ENCODE measurements around the gene INPP4A.

INPP4A gene

DNA sequence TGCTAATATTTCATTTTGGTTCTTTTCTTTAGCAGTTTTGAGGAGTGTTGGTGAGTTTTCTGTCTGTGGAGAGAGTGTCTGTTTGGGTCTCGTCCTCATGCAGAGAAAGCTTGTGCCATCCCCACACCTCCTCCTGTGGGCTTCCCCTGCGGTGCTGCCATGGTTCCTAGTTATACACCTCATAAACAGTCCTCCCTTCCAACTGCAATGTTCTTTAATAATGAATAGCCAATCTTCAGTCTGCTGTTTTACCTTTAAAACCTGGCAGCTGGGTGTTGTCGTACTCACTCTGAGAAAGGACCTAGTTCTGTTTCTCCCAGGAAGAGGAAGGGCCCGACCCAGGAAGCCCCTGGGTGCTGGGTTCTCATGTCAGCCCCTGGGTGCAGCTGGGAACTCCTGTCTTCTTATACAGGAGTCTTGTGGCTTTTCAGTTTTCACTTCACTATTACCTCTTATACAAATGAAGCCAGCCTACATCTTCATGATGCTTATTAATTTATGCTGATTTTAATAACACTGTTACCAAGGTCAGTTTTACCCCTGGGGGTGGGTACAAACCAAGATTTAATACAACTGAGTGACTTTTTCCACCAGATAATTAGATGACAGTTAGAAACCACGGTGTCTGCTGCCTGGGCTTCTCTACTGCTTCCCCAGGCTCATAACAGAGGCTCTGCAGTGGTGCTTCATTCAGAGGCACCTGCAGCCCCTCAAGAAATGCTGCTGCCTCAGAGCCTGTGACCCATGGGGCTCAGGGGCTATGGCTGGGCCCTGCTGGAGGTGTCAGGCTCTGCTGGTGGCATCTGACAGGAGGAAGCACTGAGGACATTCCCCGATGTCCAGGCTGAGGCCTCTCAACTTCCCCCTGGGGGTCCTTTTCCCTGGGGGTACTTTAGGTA is 104.5 kb downstream of the INPP4A start:
- DNase-seq = no peak

- no peak for DNase-seq
These were observed 105.5 kb downstream of the INPP4A start for GRCh38 chr2:98550165-98550564.

GRCh38 chr2:98551316-98551715 is 106.7 kb downstream of the INPP4A start:
- no peak for DNase-seq

DNA sequence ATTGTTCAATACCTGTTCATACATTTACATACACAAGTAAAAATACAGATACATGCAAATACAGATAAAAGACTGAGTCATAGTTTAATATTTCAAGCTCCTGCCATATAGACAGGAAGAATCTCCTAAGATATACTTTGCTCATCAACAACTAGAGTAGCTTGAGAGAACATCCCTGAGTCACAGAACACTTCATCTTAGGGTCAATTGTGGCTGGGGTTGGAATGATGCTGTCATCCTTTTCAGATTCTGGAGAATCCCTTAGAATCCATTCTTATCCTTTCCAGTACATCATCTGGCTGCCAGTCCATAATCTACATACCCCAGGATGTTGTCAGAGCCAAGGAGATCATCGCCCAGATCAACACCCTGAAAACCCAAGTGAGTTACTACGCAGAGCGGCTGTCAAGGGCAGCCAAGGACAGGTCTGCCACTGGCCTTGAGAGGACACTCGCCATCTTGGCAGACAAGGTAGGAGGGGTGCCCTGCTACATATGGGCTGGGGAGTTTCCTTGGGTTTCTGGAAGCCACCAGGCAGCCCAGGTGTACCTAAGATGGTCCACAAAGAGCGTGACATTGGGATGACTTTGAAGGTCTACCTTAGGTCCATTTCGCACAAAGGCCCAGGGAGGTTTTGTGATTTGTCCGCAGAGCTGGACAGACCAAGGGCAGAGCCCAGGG is 108.0 kb downstream of the INPP4A start:
- DNase-seq = peak; percentile 78

DNA sequence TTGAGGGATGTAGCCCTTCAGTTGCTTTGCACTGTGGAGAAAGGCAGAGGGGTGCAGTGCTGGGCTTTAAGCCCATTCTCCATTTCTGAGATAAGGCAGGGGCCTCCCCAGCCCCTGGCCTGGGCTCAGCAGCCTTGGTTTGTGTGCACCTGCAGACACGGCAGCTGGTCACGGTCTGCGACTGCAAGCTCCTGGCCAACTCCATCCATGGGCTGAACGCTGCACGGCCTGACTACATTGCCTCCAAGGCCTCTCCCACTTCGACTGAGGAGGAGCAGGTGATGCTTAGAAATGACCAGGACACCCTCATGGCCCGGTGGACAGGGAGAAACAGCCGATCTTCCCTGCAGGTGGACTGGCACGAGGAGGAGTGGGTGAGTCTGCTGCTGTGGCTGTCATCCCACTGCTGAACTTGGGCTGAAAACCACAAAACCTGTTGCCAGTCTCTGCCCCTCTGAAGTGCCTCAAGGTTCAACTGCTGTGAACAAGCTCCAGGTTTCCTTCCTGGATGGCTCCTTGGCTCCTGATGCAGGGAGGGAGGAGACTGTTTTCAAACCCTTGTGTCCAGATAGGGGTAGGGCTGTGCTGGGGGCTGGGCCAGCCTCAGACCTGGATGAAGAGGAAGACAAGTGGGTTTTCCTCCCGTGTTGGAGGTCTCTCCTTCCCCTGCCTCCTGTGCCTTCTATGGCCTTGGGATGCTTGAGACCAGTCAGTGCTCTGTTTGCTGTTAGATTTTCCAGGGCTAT is 109.6 kb downstream of the INPP4A start:
- DNase-seq = no peak

GRCh38 chr2:98555696-98556095 is 111.0 kb downstream of the INPP4A start:
- DNase-seq = no peak

- no peak for DNase-seq
These were observed 111.8 kb downstream of the INPP4A start for GRCh38 chr2:98556344-98557033.

- DNase-seq = no peak
These were observed 114.3 kb downstream of the INPP4A start for GRCh38 chr2:98558852-98559530.

- no peak for DNase-seq
These were observed 114.9 kb downstream of the INPP4A start for GRCh38 chr2:98559581-98559980.

DNA sequence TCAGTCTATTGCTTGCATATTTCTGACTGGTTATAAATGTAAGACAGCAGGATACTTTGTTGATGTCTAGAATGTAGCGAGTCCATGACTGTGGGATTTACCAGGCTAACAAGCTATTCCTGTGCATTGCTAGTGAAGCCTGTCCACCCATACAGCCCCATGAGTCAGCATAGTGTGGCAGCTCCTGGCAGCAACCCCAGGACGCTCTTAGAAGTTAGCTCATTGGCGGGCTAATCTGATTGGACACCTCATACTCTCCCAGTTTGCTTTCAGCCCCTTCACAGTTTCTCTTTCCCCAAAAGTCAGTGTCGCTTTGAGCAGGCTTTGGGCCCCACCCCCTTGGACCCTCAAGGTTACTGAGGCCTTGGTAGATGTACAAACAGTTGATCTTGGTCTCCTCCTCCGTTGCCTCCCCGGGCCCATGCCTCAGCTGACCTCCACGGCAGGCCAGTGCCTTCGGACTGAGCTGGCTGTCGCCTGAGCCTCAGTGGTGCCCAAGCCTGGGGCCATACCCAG is 115.7 kb downstream of the INPP4A start:
- DNase-seq = peak; percentile 82

DNA sequence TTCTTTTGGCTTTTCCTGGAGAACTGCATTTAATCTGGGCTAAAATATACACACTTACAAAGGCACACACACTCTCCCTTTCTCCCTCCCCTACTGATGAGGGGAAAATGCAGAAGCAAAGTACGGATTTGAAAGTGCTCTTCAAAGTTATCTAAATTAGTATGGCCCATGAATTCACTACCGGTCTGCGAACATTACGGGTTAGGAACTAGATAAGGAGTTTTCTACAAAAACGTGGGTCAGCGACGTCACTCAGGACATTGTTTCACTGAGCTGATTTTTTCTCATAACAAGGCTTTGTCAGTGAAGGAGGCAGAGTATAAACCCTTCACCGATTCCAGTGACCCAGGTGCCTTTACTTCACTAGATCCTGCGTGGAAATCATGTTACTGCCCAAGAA is 116.4 kb downstream of the INPP4A start:
- no peak for DNase-seq

DNA sequence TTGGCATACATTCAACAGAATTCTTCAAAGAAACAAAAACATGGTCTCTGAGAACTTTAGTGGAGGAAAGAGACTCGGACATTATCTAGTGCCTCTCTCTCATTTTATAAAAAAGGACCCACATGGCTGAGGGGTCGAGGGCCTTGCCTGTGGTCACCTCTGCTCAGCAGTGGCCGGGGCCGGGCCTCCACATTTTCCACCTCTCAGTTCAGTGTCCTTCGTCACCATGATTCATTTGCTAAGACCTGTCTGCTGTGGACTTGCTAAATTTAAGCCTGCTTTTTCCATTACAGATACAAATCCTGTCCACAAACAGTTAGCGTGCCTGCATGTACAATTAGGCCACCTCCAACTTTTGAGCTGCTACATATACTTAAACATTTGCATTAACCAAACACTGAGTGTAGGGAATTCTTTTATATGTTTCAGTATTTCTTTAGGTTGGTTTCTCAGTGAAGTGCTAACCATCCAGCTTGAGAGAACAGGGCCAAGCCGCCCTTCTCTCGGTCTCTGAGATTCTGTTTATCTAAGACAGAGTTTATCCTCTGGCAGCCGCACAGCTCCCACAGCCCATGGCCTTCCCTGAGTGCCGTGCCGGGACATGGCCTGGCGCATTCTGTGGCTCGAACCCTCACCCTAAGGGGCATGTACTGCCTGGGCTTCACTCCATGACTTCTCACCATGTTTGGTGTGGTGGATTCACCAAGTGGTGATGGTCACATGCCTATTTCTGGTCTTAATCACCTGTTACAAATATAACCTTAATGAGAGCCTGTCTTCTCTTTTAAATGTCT is 117.4 kb downstream of the INPP4A start:
- no peak for DNase-seq

- DNase-seq = no peak
These were observed 118.7 kb downstream of the INPP4A start for GRCh38 chr2:98563394-98563793.

- DNase-seq = no peak
These were observed 120.0 kb downstream of the INPP4A start for GRCh38 chr2:98564541-98565132.

- no peak for DNase-seq
These were observed 120.7 kb downstream of the INPP4A start for GRCh38 chr2:98565286-98565860.

GRCh38 chr2:98565941-98566340 is 121.3 kb downstream of the INPP4A start:
- DNase-seq = no peak

- peak; percentile 55 for DNase-seq
These were observed 123.7 kb downstream of the INPP4A start for GRCh38 chr2:98568161-98568956.

DNA sequence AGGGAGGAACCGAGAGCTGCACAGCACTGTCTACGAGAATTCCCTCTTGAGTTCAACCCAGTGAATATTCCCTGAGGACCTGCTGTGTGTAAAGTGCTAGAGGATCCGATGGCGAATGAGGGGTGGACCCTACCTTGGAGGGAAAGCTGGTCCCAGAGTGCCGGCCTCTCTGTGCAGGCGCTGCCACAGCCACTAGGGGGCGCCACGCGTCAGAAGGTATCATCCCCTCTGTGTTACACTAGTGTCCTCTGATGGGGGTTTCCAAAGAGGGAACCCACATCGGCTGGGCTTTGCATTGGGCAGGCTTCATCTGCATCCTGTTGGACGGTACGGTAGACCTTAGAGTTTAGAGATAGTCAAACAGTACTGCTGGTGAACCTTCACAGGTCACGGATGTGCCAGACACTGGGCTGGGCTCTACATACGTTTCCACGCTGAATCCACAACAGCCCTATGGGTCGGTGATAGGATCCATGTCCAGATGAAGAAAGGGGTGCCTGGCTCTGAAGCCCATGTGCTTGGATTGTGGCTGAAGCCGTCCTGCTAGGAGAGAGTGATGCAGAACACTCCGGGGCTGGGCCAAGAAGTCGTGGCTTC is 124.6 kb downstream of the INPP4A start:
- DNase-seq = peak; percentile 12

DNA sequence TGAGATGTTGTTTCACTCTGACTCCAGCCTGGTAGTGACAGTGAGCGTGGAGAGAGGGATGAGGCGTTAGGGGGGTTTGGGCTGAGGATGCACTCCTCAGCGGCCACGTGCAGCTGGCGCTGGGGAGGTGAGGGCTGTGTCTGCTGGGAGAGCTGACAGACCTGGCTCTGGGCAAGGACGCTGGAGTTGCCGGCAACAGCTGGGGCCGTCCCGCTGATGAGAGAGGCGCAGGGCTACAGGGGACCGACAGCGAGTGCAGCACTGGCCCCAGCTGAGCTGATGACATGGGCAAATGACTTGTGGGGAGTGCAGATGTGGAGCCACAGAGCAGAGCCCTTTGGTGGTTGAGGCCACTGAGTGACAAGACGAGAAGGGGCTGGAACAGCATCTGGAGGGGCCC is 125.3 kb downstream of the INPP4A start:
- DNase-seq = no peak

All from fibroblast of skin of right biceps (primary cell).